Neutrophil (primary cell): ENCODE measurements around the gene WDR90.

Experiments used
- H3K27ac ChIP-seq: fragments of 200-600 bp; sonication (generic); 2 replicates; pipeline ENCODE4 v1.5.1; 2016; ENCODE audit warnings: mild to moderate bottlenecking, moderate library complexity
- H3K27me3 ChIP-seq: fragments of 200-600 bp; sonication (generic); 2 replicates; pipeline ENCODE4 v1.6.0; 2016; ENCODE audit warnings: mild to moderate bottlenecking
- H3K36me3 ChIP-seq: fragments of 200-600 bp; sonication (generic); 2 replicates; pipeline ENCODE4 v1.5.1; 2017
- H3K4me1 ChIP-seq, 2 experiments: fragments of 200-600 bp in 1 of 2; sonication (generic) in 1 of 2; 1 replicate in 1 of 2; 2 replicates in 1 of 2; pipeline versions ENCODE4 v1.5.1 to v1.6.1; 2013 to 2016; ENCODE audit warnings: low read depth in 1 of 2, low read length in 1 of 2, mild to moderate bottlenecking in 1 of 2, moderate library complexity in 1 of 2; ENCODE audit not compliant: control insufficient read depth in 1 of 2, insufficient read depth in 1 of 2
- H3K4me3 ChIP-seq, 2 experiments: fragments of 200-600 bp in 1 of 2; sonication (generic) in 1 of 2; 1 replicate in 1 of 2; 2 replicates in 1 of 2; pipeline ENCODE4 v1.5.1; 2013 to 2016; ENCODE audit warnings: low read depth in 1 of 2, low read length in 1 of 2, mild to moderate bottlenecking in 1 of 2, moderate library complexity in 1 of 2
- H3K9me3 ChIP-seq: fragments of 200-600 bp; sonication (generic); 2 replicates; pipeline ENCODE4 v1.5.1; 2016
- TF ChIP-seq, protein P1 (sequence below): fragments of 200-600 bp; sonication (generic); IDR thresholded peaks from 2 replicates; pipeline ENCODE4 v1.5.1; 2016; ENCODE audit warnings: antibody characterized with exemption

The WDR90 gene

DNA sequence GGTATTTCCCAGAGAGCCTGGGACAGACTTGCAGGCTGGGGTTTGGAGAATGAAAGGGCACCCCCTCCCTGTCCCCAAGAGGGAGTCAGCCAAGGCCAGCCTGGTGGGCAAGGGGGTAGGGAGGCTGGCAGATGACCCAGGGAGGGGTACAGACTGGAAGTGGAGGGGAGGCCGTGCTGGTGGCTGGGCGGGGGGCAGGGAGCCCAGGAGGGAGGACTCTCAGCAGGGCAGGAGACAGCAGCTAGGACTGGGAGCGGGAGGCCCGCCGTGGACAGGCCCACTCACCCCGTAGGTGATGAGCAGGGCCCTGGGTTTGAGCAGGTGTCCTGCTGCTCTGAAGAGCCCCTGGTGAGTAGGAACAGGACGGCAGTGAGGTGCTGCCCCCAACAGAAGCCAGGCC lies 14.2 kb upstream of the WDR90 start:
- H3K36me3 ChIP-seq = peaks cover 8% of the 10 kb centered on the region
- no peak overlapping the region for H3K27ac ChIP-seq
- H3K9me3 ChIP-seq = no peaks in the 10 kb centered on the region
- peaks cover 24% of the 10 kb centered on the region for H3K27me3 ChIP-seq
- no peak overlapping the region for H3K4me3 ChIP-seq
- H3K4me1 ChIP-seq = peaks cover 14 to 24% of the 10 kb centered on the region in 2 experiments
- TF ChIP-seq, protein P1, sequence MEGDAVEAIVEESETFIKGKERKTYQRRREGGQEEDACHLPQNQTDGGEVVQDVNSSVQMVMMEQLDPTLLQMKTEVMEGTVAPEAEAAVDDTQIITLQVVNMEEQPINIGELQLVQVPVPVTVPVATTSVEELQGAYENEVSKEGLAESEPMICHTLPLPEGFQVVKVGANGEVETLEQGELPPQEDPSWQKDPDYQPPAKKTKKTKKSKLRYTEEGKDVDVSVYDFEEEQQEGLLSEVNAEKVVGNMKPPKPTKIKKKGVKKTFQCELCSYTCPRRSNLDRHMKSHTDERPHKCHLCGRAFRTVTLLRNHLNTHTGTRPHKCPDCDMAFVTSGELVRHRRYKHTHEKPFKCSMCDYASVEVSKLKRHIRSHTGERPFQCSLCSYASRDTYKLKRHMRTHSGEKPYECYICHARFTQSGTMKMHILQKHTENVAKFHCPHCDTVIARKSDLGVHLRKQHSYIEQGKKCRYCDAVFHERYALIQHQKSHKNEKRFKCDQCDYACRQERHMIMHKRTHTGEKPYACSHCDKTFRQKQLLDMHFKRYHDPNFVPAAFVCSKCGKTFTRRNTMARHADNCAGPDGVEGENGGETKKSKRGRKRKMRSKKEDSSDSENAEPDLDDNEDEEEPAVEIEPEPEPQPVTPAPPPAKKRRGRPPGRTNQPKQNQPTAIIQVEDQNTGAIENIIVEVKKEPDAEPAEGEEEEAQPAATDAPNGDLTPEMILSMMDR = no peak

DNA sequence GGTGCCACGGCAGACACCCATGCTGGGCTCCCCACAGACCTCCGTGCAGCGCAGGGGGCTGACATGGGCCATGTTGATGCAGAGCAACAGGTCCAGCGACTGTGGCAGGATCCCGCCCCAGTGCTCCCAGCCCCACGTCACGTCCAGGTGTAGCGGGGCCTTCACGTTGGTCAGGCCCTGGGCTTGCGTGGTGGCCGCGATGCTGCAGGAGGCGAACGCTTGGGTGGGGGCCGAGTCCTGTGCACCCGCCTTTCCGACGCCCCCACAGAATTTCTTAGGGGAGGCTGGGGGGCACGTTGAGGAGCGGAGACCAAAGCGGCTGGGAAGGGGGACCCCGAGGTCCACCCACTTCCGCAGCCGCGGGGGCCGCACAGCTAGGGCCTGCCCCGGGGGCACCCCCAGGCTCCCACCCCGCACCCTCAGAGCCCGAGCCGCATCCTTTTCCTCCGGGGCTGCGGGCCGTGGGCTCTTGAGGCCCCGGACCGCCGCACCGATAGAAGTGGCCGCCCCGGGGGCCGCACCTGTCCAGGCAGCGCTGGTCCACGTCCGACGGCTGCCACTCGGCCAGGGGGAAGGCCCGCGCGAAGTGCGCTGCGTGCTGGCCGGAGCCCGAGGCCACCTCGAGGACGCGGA lies 13.5 kb upstream of the WDR90 start:
- Histone ChIP-seq H3K36me3 (peaks cover 8% of the 10 kb centered on the region), H3K4me1 (peaks cover 14 to 24% of the 10 kb centered on the region in 2 experiments), H3K4me3 (peak overlapping the region; percentile 75 to 97), H3K27ac (peak overlapping the region; percentile 89), H3K27me3 (peaks cover 17% of the 10 kb centered on the region), H3K9me3 (no peaks in the 10 kb centered on the region)
- TF ChIP-seq, protein P1 = no peak

DNA sequence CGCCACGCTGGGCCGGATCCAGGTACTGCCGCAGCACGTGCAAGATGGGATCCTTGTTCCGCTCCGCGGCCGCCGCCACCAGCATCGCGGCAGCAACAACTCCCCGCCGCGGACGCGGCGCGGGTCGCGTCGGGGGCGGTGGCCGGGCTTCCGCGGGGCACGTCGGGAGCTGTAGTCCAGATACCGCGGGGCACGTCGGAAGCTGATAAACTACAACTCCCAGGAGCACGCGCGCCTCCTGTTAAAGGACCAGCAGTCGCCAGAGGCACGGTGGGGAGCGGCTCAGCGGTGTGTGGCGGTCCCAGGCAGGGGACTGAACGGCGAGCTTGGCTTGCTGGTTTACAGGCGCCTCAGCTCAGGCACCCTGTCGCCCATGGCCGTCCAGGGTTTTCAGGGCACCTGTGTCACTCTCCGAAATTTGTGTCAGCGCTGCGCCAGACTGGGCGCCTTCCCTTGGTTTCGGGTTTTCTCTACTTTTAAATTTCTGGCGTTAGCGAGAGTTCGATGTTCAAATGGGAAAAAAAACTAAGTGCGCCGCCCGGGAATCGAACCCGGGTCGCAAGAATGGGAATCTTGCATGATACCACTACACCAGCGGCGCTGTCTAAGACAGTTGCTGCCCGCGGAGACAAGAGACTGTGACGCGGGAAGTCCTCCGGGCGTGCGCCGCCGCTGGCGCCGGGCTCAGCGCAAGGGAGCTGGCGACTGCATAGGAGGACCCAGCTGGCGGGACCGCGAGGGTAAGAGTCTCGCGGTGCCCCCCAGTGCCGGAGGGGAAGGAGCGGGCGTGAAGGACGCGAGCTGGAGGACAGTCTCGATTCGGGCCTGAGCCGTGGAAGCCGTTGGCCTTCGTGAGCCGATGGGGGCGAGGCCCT lies 12.7 kb upstream of the WDR90 start, which contains the start of gene METTL26:
Gene METTL26 (minus strand): TSS at position 100 of the 875 bp plus-strand sequence. CDS start 15 bp downstream, at position 85.
- Histone ChIP-seq H3K9me3 (no peaks in the 10 kb centered on the region), H3K36me3 (peaks cover 8% of the 10 kb centered on the region), H3K27me3 (peaks cover 9% of the 10 kb centered on the region), H3K4me3 (peak within 1 kb of the TSS; percentile 75 to 97), H3K27ac (peak within 1 kb of the TSS; percentile 89), H3K4me1 (peaks cover 19 to 30% of the 10 kb centered on the region in 2 experiments)
- TF ChIP-seq, protein P1 = peak; percentile 67

DNA sequence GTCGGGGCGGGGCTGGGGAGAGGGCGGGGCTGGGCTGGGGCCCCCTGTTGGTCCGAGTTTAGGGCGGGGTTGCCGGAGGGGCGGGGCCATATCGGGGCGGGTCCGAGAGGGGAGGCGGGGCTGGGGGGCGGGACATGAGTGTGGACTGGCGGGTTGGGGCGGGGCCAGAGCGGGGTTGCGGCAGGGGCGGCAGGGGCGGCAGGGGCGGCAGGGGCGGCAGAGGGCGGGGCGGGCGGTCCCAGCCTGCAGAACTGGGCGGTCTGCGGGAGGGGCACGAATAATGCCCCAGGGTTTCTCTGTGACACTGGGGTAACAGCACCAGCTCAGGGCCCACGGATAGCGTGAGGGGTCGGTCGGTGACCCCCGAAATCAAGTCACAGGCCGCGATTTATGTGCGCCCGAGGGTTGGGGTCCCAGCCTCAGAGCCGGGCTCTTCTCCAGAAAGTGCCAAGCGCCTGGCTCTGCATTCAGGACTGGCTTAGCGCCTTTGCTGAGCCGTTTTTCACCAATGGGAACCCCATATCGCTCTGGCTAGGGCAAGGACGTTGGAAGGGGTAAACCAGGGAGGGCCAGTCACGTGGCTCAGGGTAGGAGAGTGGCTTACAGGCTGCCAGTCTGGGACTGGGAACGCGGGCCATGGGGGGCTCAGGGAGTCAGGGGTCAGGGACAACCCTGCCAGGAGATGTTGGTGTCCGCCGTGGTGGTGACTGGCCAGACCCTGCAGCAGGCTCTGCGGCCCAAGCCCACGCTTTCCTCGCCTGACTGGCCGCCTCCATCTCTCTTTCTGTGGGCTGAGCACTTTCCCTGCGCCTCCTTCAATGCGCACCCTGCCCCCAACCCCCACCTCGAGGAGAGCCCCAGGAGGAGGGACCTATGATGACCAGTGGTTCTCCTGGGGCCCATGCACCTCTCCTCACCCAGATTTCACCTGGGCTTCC lies 11.8 kb upstream of the WDR90 start:
- Histone ChIP-seq H3K9me3 (no peaks in the 10 kb centered on the region), H3K4me1 (peaks cover 22 to 37% of the 10 kb centered on the region in 2 experiments), H3K27me3 (peaks cover under 1% of the 10 kb centered on the region), H3K36me3 (peaks cover 8% of the 10 kb centered on the region), H3K27ac (peak overlapping the region; percentile 89), H3K4me3 (peak overlapping the region; percentile 75 to 97)
- TF ChIP-seq, protein P1 = no peak

DNA sequence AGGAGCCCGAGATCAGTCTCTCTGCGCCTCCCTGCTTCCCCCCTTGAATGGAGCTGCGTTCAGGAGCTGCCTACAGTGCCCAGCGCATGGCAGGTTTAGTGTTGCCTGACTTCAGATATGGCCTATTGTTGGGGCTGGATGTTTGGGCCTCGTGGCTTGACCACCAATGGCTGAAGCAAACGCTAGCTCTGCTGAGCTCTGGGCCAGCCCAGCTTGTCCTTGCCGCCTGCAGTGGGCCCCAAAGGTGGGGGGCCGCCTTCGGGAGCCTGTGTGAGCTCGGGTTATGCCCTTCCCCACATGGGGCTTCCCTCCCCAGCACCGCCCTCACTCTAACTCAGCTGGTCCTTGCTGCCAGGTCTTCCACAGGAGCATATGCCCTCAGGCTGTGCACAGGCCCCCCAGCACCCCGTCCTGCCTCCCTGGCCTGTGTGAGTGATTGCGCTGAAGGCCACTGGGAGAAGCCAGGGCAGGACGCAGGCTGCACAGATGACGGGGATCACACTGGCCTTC lies 11.1 kb upstream of the WDR90 start:
- Histone ChIP-seq H3K4me1 (peaks cover 29 to 44% of the 10 kb centered on the region in 2 experiments), H3K36me3 (peaks cover 8% of the 10 kb centered on the region), H3K4me3 (no peak overlapping the region), H3K27ac (no peak overlapping the region), H3K9me3 (no peaks in the 10 kb centered on the region), H3K27me3 (no peaks in the 10 kb centered on the region)
- TF ChIP-seq, protein P1 = no peak
